NK-92 (cell line): Measurements from ENCODE around the gene TRAPPC14.

Experiments used
- DNase-seq: peaks from one replicate; lab custom pipeline; 2025; ENCODE audit not compliant: unreplicated experiment; lab: John Stamatoyannopoulos, UW

The TRAPPC14 gene

DNA sequence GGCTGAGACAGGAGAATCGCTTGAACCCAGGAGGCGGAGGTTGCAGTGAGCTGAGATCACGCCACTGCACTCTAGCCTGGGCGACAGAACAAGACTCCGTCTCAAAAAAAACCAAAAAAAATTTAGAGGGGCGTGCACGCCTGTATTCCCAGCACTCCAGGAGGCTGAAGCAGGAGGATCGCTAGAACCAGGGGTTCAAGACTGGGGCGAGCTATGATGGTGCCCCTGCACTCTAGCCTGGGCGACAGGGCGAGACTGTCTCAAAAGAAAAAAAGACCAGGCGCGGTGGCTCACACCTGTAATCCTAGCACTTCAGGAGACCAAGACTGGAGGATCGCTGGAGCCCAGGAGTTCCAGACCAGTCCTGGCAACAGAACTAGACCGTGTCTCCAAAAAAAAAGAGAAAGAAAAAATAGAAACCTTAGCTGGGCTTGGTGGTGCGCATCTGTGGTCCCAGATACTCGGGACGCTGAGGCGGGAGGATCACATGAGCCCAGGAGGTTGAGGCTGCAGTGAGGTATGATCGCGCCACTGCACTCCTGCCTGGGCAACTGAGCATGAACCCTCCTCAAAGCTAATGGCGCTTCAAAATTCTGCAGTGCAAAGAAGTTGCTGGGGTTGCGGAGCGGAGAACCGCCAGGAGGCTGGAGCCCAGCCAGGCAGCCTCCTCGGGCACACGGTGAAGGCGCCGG is 32.1 kb downstream of the TRAPPC14 start:
- DNase-seq = no peak

DNA sequence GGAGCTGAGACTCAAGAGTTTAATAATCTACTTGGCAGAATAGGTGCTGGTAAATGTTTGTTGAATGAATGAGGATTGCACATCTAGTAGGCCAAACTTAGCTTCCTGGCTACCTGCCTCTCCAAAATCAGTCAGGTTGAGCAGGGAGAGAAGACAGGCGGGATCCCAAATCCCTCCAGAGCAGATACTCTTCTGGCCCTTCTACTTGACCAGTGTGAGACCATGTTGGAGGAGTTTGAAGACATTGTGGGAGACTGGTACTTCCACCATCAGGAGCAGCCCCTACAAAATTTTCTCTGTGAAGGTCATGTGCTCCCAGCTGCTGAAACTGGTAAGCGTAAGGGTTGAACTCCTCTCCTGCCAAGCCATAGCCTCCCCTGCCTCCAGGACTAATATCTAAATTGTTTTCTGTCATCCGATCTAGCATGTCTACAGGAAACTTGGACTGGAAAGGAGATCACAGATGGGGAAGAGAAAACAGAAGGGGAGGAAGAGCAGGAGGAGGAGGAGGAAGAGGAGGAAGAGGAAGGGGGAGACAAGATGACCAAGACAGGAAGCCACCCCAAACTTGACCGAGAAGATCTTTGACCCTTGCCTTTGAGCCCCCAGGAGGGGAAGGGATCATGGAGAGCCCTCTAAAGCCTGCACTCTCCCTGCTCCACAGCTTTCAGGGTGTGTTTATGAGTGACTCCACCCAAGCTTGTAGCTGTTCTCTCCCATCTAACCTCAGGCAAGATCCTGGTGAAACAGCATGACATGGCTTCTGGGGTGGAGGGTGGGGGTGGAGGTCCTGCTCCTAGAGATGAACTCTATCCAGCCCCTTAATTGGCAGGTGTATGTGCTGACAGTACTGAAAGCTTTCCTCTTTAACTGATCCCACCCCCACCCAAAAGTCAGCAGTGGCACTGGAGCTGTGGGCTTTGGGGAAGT is 34.0 kb downstream of the TRAPPC14 start:
- DNase-seq = no peak

DNA sequence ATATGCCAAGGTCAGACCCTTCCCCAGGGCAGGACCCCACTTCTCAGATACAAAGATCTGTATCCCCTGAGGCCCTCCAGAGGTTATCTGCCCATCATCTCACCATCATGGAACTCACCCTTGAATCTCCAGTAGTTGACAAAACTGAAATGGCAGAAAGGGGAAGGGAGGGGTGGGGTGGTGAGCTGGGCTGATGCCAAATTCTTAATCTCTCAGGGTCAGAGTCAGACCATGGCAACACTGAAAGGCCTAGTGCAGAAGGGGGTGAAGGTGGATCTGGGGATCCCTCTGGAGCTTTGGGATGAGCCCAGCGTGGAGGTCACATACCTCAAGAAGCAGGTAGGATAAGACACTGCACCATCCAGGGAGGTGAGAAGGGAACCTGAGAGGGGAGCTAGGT is 36.0 kb downstream of the TRAPPC14 start:
- no peak for DNase-seq

DNA sequence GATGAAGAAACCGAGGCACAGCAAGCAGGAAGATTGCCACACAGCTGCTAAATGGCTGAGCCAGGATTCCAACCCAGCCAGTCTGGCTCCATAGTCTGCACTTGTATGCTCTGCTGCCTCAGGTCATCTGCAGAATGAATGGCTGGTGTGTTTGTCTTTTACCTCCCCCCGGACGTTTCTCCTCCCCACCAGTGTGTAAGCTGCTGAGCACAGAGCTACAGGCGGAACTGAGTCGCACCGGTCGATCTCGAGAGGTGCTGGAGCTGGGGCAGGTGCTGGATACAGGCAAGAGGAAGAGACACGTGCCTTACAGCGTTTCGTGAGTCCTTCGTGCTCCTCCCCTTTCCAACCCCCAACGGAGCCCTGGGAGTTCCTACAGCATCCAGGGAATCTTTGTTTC is 36.5 kb downstream of the TRAPPC14 start:
- DNase-seq = no peak

DNA sequence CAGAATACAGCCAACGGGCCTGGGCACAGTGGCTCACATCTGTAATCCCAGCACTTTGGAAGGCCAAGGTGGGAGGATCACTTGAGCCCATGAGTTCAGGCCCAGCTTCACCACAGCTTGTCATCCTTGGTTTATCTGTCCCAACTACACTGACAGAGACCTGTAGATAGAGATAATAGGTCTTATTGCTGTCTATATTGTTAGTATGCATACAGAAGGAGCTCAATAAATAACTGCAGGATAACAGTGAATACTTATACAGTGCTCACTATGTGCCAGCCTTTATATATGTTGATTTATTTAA is 37.8 kb downstream of the TRAPPC14 start:
- DNase-seq = no peak

DNA sequence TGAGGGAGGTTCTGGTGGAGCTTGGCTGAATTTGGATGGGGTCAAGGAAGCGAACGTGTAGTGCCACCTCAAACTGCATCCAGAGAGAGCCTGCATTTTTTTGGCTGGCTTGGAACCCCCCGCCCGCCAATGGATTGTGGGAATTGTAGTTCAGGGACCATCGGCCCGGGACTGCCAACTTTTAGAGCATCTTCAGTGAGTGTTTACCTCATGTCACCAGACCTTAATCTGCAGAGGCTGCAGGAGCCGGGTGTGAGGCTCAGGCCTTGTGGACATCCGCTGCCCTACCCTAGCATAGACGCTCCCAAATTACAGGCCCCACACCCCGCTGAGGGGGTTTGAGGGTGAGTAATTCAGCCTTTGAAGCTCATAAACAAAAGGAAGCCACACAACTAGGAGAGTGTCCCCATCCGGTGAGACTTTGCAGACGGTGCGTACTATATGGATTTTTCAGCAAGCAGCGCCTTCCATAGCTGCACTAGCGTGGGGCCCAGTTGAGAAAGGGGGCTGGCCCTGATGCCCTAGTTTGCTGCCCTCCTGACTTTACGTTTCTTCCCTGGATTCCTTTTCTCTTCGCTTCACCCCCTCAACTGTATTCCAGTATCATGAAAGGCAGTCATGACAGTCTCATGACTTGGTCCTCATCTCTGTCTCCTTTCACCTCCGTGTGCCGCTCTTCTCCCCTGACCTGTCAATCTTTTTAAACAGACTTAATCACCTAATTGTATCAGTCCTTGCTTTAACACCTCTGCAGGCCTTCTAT is 38.4 kb downstream of the TRAPPC14 start:
- no peak for DNase-seq

DNA sequence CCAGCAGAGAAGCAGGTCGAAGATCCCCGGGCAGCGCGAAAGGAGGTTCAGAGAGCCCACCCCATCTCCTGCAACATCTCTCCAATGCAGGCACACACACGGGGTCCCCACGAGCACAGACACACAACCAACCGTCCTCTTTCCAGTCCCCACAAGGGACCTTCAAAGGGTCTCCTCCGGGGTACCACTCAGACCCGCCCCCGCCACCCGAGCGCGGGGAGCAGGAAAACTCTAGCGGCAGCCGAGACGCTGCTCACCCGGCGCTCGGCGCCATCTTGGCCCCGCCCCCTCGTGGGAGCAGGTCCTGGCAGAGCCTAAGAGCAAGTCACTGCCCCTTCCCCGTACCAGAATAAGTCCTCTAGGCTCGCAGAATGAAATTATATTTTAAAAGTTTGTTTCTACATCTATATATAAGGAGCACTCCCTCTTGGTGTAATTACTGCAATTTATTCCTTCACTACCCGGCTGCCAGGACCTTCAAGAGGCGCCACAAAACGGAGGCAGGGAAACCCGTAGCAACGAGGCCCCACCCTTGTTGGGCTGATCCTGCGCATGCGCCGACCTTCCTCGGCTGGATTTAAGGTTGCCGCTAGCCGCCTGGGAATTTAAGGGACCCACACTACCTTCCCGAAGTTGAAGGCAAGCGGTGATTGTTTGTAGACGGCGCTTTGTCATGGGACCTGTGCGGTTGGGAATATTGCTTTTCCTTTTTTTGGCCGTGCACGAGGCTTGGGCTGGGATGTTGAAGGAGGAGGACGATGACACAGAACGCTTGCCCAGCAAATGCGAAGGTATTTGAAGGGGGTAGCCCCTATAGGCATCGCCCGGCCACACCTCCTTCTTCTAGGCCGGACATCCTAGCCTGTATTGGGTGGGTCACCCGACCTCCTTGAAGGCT is 39.2 kb downstream of the TRAPPC14 start, which contains the start of the genes CNPY4 and TAF6:
CNPY4 (plus strand) TSS at position 563 of the 898 bp plus-strand sequence; CDS start at position 674, 111 bp downstream.
TAF6 (minus strand) TSS at position 287 of the 898 bp plus-strand sequence. CDS start 5,149 bp downstream, outside the sequence.
- peak; percentile 66 for DNase-seq

DNA sequence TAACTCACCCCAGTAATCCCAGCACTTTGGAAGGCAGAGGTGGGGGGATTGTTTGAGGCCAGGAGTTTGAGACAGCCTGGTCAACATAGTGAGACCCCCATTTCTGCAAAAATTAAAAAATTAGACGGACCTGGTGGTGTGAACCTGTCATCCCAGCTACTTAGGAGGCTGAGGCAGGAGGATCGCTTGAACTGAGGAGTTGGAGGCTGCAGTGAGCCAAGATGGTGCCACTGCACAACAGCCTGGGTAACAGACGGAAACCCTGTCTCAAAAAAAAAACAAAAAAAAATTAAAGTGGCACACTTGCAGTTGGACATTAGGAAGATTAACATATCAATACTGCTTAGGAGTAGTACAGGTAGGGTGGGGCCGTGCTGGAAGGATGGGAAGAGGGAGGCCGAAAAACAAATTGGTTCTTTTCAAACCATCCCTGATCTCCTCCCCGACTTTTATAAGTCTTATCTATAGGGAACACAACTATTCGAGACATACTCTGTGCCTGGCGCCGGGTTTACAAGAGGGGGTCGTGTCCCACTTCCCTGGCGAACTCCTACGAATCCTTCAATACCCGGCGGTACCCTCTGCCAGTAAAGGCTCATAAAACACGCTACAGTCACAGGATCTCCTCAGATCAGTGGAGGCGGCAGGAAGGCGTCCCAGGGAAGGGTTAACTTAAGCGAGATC is 40.0 kb downstream of the TRAPPC14 start:
- no peak for DNase-seq

DNA sequence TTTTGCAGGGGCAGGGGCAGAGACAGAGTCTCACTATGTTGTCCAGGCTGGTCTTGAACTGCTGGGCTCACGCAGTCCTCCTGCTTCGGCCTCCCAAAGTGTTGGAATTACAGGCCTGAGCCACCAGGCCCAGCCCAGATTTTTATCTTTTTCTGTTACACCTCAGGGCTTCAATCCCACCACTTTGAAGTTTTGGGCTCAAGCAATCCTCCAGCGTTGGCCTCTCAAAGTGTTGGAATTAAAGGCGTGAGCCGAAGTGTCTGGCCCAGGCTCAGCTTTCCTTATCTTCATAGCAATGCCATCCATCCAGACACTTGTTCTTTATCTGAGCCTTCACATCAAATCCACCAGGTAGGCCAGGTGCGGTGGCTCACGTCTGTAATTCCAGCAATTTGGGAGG is 43.5 kb downstream of the TRAPPC14 start:
- DNase-seq = no peak

DNA sequence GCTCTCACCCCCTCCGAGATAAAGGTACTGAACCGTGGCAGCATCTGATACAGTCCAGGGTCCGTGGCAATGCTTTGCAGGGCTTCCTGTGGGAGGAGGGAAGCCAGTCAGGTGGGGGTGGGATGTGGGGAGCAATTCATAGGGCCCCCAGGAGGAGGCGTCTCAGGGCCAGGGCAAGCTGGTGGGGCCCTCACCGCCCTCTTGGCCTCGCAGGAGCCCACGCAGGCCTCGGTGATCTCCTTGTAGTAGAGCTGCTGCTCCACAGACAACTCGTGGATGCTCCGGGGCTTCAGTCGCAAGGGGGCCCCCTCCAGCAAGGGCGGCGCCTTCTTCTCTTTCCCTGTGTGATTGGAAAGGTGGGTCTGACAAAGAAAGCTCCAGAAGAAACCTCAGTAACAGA is 46.6 kb downstream of the TRAPPC14 start:
- DNase-seq = no peak

DNA sequence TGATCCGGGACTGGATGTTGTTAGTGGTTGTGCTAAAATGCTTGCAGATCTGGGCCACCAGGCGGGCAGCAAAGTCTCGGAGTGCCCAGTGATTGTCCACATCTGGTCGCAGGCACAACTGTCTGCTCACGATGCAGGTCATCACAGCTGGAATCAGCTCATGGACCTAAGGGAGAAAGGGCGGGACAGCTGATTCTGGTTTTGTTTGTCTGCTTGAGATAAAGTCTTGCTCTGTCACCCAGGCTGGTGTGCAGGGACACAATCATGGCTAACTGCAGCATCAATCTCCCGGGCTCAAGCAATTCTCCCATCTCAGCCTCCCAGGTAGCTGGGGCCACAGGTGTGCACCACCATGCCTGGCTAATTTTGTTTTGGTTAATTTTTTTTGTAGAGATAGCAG is 47.4 kb downstream of the TRAPPC14 start:
- no peak for DNase-seq

DNA sequence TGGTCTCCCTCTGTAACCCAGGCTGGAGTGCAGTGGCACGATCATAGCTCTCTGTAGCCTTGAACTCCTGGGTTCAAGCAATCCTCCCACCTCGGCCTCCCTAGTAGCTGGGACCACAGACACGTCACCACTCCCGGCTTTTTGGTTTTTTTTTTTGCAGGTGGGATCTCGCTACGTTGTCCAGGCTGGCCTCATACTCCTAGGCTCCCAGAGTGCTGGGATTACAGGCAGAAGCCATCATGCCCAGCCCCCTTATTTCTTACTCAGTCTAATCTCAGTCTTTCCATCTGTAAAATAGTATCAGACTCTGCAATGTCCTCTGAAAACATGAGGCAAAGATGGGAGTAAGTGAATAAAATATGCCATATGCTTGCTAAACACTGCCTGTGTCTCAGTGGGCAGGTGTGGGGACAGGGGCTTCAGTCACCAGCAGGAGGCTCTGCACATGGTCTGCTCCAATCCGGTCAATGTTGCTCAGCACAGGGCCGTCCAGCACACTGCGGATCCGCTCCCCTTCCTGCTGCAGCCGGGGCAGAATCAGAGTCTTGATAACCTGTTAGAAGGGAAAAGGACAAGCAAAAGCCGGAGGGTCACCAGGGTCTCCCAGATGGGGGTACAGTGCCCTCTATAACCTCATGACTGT is 48.9 kb downstream of the TRAPPC14 start:
- DNase-seq = no peak

DNA sequence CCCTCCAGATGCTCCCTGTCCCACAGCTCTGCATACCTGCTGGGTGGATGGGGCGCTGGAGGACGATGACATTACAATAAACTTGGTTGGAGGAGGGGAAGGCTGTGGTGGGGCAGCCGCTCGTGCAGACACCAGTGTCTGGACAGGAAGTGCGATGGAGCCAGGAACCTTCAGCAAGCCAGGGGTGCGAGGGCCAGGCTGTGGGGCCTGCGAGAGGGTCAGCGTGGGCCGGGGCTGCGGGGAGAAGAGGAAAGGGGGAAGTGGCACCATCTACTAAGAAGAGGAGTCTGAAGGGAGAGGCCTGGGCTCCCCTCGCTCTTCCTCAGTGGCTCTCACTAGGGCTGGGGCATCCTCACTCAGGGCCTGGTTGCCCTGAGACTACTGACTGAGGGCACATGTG is 50.6 kb downstream of the TRAPPC14 start:
- no peak for DNase-seq

DNA sequence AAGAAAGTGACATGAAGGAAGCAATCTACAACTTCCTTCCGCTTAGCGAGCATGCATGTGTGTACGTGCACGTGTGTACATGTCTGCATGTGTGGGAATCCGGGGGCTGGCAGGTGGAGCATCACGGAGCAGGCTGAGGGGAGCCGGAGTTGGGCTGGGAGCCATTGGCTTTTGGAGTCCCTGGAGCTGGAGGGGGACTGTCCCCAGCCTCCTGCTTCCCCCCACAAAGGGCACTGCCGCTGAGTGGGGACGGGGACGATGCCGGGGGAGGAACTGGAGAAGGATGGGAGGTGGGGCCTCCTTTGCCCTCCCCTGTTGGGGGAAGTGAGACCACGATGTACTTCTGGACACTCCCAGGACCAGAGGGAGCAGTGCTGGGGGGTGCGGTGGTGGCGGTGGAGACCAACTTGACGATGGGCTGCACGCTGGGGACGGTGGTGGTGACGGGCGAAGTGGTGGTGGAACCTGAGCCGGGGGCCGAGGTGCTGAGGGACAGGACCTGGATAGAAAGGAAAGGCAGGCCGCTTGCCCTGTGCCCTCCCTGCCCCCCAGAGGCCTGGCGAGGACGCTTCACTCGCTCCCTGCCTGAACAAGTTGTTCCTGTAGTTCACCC is 51.3 kb downstream of the TRAPPC14 start:
- DNase-seq = no peak

DNA sequence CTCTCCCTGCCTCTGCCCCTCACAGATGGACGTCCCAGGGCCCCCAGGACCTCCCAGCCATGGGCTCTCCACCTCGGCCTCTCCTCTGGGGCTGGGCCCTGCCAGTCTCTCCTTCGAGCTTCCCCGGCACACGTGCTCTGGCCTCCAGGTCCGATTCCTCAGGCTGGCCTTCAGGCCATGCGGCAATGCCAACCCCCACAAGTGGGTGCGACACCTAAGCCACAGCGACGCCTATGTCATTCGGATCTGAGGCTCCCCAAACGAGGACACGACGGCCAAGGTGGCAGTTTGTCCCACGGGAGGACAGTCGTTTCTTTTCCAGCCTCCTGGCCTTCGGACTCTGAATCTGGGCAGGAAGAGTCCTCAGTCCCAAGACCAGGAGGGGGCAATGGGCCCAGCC is 51.9 kb downstream of the TRAPPC14 start:
- DNase-seq = no peak

DNA sequence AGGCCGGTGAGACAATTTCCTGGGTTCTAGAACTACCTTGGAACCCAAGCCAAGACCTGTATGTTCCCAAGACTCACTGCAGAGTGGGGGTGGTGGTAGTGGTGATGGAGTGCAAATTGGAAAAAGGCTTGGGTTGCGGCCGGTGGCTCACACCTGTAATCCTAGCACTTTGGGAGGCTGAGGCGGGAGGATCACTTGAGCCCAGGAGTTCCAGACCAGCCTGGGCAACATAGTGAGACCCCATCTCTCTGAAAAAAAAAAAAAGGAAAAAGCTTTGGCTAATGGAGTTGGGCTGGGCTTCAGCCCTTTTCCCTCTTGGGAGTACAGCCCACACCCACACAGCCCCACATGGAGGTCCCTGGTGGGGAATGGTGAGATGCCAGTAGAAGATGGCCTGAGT is 53.0 kb downstream of the TRAPPC14 start:
- no peak for DNase-seq
